Frontal cortex (tissue), 4 donors: ENCODE data around the gene ANGPT4. TPM values are rescaled to one million over a fixed set of nuclear protein-coding genes. Genes with fewer than 3 reads are reported as not detected.
"Not testable (repeated sequence)": the region's sequence is repeated elsewhere in the genome, so short reads cannot be mapped to it uniquely, and the experiment has no call there.

Experiments
- DNase-seq, 2 donors: peaks; one replicate each; pipeline ENCODE4 v3.0.0; 2012; ENCODE audit warnings: low spot score in 2 of 2
- FAIRE-seq: peaks from 2 replicates; lab custom pipeline; 2012; peaks lifted over from hg19 to GRCh38; lab: Jason Lieb, UNC
- total RNA-seq: library from RNA; depleted of rRNA; stranded (reverse); fragments of >200 nt; gene quantifications from one replicate; pipeline ENCODE4 v1.2.3, GENCODE V29; 2014
- donor health status: control.
- donor health status: control.
- donor health status: control.

Gene ANGPT4
- total RNA-seq, 1 donor from 2014 or later: not detected

GRCh38 chr20:910132-910869 lies 5.8 kb downstream of the ANGPT4 start:
- FAIRE-seq: no peak

GRCh38 chr20:909641-910040 lies 6.5 kb downstream of the ANGPT4 start:
- DNase-seq: no peak
- no peak for FAIRE-seq

More at GRCh38 chr20:910132-910869, 5.8 kb downstream of the ANGPT4 start:
- DNase-seq: no peak

GRCh38 chr20:906703-907270 lies 9.3 kb downstream of the ANGPT4 start:
- FAIRE-seq (no peak), DNase-seq (no peak)

GRCh38 chr20:906001-906520 lies 10.1 kb downstream of the ANGPT4 start:
- FAIRE-seq (no peak), DNase-seq (no peak)

DNA sequence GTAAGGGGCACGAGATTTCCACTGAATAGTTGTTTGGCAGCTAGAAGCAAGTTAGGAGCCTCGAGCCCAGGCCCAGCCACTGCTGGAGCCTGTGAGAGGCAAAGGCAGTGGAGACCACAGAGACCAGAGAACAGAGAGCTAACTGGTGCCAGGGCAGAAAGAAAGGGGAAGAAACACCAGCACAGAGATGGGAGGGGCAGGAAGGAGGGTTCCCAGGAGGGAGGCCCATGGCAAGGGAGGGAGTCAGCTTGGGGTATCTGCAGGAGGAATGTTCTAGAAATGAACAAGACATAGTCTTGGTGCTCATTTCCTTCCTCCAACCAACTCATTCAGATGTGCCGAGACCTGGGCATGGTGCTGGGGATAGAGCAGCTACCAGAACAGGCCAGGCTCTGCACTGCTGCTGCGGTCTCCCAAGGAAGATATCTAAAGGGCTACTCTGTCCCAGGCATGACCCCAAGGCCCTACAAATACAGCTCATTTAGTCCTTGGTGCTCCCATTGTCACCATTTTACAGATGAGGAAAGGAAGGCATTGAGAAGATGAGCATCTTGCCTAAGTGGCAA lies 10.7 kb downstream of the ANGPT4 start:
- FAIRE-seq: no peak
- no peak for DNase-seq

GRCh38 chr20:904039-904545 lies 12.0 kb downstream of the ANGPT4 start:
- no peak for FAIRE-seq

GRCh38 chr20:897436-897835 lies 18.7 kb downstream of the ANGPT4 start:
- not testable (repeated sequence) for DNase-seq, FAIRE-seq

More at GRCh38 chr20:904039-904545, 12.0 kb downstream of the ANGPT4 start:
- DNase-seq: no peak

DNA sequence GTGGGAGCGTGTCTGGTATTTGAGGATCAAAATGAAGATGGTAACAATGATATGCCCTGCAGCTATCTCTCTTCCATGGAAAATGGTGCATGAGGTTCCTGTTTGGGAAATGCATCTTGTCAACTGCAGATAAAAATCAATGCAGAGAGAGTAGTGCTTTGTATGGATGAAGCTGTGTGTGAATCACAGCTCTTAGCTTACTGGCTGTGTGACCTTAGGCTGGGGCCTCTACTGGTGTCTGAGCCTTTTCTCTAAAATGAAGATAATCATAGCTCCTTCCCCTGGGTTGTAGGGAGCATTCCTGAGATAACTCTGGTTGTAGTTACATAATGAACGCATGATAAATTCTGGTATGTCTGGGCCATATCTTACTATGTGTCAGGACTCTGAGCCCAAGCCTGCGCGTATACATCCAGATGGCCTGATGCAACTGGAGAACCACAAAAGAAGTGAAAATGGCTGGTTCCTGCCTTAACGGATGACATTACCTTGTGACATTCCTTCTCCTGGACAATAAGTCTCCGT lies 19.6 kb downstream of the ANGPT4 start:
- FAIRE-seq (no peak), DNase-seq (no peak)

- DNase-seq, FAIRE-seq: not testable (repeated sequence)
Observed at GRCh38 chr20:892371-892770, 23.8 kb downstream of the ANGPT4 start.

DNA sequence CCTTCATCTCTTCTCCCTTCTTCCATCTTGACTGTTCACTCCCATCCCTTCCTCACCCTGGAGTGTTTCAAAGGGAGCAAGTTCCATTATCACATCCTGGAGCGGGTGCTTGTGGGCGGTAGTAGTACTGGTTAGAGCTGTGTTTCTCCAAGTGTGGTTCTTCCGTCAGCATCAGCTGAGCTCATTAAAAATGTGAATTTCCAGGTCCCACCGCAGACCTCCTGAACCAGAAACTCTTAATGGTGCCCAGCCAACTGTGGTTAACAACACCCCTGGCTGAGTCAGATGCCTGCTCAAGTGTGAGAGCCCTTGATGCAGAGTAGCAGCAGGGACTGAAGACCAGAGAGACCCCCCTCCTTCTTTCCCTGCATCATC lies 24.4 kb downstream of the ANGPT4 start:
- FAIRE-seq: no peak
- DNase-seq: no peak

DNA sequence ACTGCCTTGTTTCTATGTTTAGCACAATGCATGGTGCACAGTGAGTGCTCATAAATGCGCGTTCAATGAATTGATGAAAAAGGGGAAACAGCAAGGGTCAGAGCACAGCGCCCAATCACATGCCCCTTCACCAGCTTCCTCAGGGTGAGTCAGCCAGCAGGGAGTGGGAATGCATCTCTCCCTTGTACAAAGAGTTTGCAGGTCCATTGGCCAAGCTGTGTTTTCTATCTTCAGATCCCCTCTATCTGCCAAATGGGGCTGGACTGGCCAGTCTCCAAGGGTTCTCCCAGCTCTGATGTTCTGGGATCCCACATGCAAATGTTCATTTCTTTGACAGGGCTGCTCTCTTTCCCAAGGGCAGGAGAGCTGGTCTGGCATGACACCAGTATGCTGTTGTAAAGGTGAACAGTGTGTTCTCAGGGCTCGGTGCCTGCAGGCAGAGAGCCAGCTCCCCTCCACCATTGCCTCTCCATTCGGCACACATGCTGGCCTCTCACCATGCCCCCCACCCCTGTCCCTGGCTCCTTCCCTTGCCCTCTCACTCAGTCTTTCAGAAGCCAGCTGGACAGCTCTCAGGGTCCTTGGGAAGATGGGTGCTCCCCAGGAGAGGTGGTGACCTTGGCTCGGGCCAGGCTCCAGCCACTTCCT lies 25.0 kb downstream of the ANGPT4 start:
- DNase-seq: no peak
- no peak for FAIRE-seq

- FAIRE-seq (no peak), DNase-seq (no peak)
Observed at GRCh38 chr20:890666-891057, 25.5 kb downstream of the ANGPT4 start.

DNA sequence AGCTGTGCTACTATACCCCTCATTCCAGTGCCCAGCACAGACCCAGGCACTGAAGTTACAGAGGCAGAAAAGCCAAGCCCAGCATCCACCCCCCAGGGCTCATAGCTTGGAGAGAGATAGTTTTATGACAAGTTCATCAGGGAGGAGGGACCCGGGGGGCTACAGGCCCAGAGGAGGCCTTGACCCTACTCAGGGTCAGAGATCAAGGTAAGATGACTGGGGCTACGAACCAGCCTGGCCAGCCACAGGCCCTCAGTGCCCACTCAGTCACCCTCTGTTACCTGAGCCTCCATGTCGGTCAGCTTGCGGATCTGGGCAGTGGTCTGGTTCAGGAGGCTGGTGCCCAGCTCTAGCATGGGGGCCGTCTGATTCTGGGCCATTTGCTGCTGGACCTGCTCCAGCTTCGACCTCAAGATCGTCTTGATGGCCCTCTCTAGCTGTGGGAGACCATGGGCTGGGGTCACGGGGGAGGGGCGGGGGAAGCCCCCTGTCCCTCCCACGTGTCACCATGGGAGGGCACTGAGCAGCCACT lies 26.1 kb downstream of the ANGPT4 start:
- DNase-seq: no peak
- FAIRE-seq: no peak

GRCh38 chr20:889106-889505 lies 27.0 kb downstream of the ANGPT4 start:
- DNase-seq (no peak), FAIRE-seq (no peak)

DNA sequence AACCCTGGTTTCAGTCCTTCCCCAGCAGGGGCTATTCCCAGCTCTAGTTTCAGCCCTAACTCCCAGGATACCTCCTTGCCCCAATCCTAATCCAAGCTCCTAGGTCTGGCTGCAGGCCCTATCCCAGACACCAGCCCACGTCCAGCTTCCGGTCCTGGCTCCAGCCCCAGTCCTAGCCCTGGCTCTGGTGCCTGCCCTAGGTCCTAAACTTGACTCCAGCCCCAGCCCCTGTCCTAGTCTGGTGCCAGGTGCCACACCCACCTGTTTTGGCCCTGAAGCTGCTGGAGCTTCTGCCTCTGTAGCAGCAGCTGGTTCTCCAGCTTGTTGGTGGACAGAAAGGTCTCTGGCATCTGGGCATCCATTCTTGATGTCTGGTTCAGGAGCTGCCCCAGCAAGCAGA lies 28.1 kb downstream of the ANGPT4 start:
- FAIRE-seq: no peak
- no peak for DNase-seq

- no peak for FAIRE-seq
Observed at GRCh38 chr20:887137-887536, 29.0 kb downstream of the ANGPT4 start.

DNA sequence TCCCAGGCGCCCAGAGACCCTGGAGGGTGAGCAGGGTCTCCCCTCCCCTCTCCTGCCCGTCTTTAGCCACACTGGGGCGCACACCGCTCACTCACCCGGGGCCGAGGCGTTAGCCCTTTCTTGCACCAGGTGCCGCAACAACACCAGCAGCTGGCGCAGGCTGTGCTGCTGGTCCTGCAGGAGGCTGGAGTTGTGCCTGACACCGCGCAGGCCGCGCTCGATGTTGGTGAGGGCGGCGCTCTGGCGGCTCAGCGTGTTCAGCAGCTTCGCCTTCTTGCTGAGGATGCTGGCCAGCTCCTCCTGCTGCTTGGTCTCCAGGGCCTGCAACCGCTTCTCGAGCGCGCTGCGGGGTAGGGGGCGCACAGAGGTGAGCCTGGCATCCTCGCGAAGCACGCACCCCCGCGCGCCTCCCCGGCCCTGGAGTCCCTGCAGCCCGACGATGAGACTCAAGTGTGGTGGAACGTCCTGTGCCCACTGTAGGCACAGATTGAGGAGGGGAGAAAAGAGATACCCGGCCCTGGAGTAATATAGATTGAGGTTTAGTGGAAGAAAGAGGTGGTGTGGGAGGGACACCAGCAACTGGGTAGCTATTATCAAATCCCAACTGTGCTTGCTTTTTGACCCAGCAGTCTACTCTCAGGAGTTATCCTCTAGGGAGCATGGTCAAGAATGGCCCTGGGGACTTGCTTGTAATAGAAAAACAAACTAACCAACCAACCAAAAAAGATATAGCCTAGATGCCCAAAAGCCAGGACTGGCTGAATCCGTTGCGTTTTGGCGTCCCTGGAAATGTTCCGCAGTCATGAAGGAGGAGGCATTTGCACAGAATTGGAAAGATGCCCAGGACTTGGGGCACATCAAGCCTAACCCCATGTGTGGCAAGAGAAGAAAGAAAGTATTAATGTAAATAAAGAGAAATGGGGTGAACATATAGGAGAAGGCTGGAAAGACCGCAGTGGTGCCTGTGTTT lies 30.9 kb downstream of the ANGPT4 start:
- peak in 1 of 2 donors; percentile 43 for DNase-seq
- FAIRE-seq: no peak

More at GRCh38 chr20:887137-887536, 29.0 kb downstream of the ANGPT4 start:
- DNase-seq: no peak

DNA sequence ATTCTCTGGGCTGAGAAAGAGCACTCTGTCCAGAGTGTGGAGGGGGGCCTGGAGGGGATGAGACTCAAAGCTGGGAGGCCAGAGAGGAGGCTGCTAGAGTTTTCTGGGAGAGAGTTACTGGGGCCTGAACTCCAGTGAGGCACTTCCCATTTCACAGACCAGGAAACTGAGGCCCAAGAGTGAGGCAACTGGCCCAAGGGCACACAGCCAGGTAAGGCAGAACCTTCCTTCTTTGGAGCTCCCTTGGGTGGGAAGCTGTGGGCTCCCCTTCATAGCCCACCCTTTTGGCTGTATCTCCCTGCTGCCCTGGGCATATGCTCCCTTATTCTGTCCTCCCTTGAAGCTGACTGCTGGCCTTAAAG lies 34.4 kb downstream of the ANGPT4 start:
- DNase-seq: no peak
- no peak for FAIRE-seq
